Type B pancreatic cell (in vitro differentiated cells): Measurements from ENCODE around the gene CDKL2. TPM values are rescaled to one million over a fixed set of nuclear protein-coding genes. Genes with fewer than 3 reads are reported as not detected.
A peak's percentile ranks its signal among the peaks of the same experiment; 100 is the strongest.

Experiments used
- DNase-seq: peaks from one replicate; pipeline ENCODE4 v3.0.0; 2021; ENCODE audit warnings: mixed read lengths; ENCODE audit not compliant: unreplicated experiment; ENCODE audit errors: extremely low spot score
- H3K27ac Mint-ChIP-seq: 2 replicates; pipeline ENCODE4 v1.8.0; 2021; ENCODE audit warnings: mild to moderate bottlenecking, mixed read lengths
- H3K27me3 Mint-ChIP-seq: 2 replicates; pipeline ENCODE4 v1.8.0; 2021; ENCODE audit warnings: mixed read lengths
- H3K36me3 Mint-ChIP-seq: 2 replicates; pipeline ENCODE4 v1.8.0; 2021; ENCODE audit warnings: mixed read lengths
- H3K4me1 Mint-ChIP-seq: one replicate; pipeline ENCODE4 v1.8.0; 2021; ENCODE audit warnings: mixed read lengths; ENCODE audit not compliant: unreplicated experiment
- H3K4me3 Mint-ChIP-seq: 2 replicates; pipeline ENCODE4 v1.8.0; 2021; ENCODE audit warnings: mild to moderate bottlenecking, mixed read lengths
- H3K9me3 Mint-ChIP-seq: 2 replicates; pipeline ENCODE4 v1.8.0; 2021; ENCODE audit warnings: mixed read lengths
- total RNA-seq: library from RNA; stranded (reverse); gene quantifications from 2 replicates; pipeline ENCODE4 v1.2.1, GENCODE V29; 2021; ENCODE audit warnings: low replicate concordance
- TF ChIP-seq, protein P1 (sequence below): fragments of 200-600 bp; sonication (generic); conservative IDR thresholded peaks from 2 replicates; pipeline ENCODE4 v1.5.0; 2021; ENCODE audit warnings: antibody characterized with exemption, mild to moderate bottlenecking

The CDKL2 gene
- total RNA-seq, 1 donor from 2014 or later, result 2.6 TPM

DNA sequence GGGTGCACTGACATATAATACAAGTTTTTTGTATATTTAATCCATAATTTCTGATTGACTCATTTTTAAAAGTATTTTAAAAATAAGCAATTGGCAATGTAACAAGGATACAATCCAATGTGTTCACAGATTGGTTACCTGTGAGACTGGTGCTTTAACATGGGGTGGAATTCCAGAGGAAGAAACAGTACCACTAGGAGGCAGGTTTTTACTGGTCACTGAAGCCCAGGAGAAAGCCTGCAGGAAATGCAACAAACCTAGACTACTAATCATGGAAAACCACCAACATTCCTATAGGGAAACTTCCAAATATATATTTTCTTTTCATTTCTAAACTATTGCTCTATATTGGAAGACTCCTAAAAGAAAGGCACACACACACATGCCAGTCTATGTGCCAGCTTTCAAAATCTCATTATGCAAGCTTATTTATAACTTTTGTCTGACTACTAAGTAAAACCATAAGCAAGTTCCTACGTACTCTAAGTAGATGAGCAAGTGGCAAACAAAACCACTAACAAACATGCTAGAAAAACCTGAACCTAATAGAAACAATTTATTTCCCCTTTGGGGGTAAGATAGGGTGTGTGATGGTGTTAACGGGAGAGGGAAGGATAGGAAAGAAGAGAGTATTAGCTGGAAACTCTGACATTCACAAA, 23.6 kb upstream of the CDKL2 start:
- H3K9me3 Mint-ChIP-seq, result no peaks in the 10 kb centered on the region
- no peak overlapping the region for H3K4me3 Mint-ChIP-seq
- DNase-seq, result no peak
- no peak overlapping the region for H3K27ac Mint-ChIP-seq
- no peaks in the 10 kb centered on the region for H3K4me1 Mint-ChIP-seq
- H3K27me3 Mint-ChIP-seq, result no peaks in the 10 kb centered on the region
- TF ChIP-seq, protein P1, sequence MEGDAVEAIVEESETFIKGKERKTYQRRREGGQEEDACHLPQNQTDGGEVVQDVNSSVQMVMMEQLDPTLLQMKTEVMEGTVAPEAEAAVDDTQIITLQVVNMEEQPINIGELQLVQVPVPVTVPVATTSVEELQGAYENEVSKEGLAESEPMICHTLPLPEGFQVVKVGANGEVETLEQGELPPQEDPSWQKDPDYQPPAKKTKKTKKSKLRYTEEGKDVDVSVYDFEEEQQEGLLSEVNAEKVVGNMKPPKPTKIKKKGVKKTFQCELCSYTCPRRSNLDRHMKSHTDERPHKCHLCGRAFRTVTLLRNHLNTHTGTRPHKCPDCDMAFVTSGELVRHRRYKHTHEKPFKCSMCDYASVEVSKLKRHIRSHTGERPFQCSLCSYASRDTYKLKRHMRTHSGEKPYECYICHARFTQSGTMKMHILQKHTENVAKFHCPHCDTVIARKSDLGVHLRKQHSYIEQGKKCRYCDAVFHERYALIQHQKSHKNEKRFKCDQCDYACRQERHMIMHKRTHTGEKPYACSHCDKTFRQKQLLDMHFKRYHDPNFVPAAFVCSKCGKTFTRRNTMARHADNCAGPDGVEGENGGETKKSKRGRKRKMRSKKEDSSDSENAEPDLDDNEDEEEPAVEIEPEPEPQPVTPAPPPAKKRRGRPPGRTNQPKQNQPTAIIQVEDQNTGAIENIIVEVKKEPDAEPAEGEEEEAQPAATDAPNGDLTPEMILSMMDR, result peak; percentile 65
- H3K36me3 Mint-ChIP-seq, result peaks cover 18% of the 10 kb centered on the region

DNA sequence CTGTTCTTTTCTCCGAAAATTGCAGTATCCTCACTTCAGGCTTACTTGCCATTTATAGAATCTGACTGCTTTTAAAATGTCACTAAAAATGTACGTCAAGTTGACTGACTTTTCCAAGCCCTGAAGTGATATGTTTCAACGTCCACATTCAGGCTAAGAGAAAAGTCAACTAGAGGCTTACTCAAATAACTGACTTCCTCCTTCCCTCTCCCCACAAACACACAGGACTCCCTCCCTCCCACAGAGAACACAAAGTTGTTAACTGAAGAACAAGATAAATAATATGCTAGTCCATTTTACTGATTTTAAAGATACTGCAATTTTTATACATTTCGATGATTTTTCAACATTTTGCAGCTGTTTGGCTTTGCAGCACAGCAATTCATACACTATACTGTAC, 13.8 kb upstream of the CDKL2 start:
- Mint-ChIP-seq H3K9me3 (no peaks in the 10 kb centered on the region), H3K4me1 (peaks cover 5% of the 10 kb centered on the region), H3K27ac (no peak overlapping the region)

DNA sequence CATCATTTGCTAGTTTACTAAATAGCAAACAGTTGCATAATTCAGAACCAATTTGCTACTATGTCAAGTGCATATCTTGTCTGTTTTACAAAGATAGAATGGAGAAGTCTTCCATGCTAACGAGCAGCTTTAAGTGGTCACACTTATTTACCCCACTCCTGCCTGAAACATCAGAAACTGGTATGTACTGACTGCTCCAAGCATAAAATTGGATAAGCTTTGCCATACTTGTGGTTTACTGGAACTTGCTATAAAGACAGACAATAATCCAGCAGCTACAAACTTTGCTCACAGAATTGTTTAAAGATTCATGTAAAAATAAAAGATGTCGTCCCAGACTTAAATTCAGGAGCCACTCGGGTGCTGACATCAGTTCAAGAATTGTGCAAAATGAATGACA, 13.3 kb upstream of the CDKL2 start:
- no peak for DNase-seq
- Mint-ChIP-seq H3K4me3 (no peak overlapping the region), H3K36me3 (peaks cover 38% of the 10 kb centered on the region), H3K27ac (no peak overlapping the region), H3K9me3 (no peaks in the 10 kb centered on the region), H3K27me3 (no peaks in the 10 kb centered on the region), H3K4me1 (peaks cover 5% of the 10 kb centered on the region)
- TF ChIP-seq, protein P1, result no peak

More for the DNA sequence above, 13.8 kb upstream of the CDKL2 start:
- Mint-ChIP-seq H3K4me3 (no peak overlapping the region), H3K36me3 (peaks cover 38% of the 10 kb centered on the region), H3K27me3 (no peaks in the 10 kb centered on the region)
- TF ChIP-seq, protein P1, result no peak
- no peak for DNase-seq

DNA sequence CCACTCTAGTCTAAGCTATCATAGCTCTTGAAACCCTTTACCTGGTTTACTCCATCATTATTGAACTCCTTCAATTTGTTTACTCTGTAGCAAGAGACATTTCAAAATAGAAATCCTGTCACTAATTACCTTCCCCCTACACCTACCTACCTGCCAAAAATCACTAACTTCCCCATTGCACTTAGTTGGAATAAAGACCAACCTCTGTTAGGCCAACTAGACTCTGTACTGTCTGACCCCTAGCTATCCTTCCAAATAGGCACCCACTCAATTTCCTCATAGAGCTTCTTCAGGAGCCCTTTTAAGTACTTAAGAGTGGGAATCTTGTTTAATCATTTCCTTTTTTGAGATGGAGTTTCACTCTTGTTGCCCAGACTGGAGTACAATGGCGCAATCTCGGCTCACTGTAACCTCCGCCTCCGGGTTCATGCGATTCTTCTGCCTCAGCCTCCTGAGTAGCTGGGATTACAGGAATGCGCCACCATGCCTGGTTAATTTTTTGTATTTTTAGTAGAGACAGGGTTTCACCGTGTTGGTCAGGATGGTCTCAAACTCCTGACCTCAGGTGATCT, 8.9 kb upstream of the CDKL2 start:
- Mint-ChIP-seq H3K4me3 (no peak overlapping the region), H3K36me3 (peaks cover 12% of the 10 kb centered on the region), H3K4me1 (peaks cover 3% of the 10 kb centered on the region), H3K27ac (no peak overlapping the region), H3K27me3 (no peaks in the 10 kb centered on the region), H3K9me3 (no peaks in the 10 kb centered on the region)
- DNase-seq, result no peak
- TF ChIP-seq, protein P1, result no peak

DNA sequence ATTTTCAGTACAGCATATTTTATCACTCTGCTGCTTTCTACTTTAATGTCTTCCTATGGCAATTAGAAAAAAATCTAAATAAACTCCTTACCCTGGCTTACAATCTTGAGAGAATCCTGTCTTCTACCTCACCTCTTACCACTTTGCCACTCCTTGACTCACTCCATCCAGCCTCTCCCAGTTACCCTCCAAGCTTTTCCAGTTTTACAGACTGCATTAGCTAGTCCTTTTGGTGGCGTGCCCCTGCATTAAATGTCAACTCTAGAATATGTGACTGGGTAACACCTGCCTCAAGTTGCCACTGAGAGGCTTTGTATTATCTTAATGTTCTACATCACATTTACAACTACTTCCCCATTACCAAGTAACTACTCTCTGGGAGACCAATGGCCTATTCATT, 7.5 kb upstream of the CDKL2 start:
- Mint-ChIP-seq H3K36me3 (peaks cover 9% of the 10 kb centered on the region), H3K9me3 (no peaks in the 10 kb centered on the region), H3K27ac (no peak overlapping the region), H3K27me3 (no peaks in the 10 kb centered on the region), H3K4me1 (no peaks in the 10 kb centered on the region), H3K4me3 (no peak overlapping the region)
- TF ChIP-seq, protein P1, result no peak
- DNase-seq, result no peak
